GM18520 (cell line): ENCODE measurements around the gene LHX3.
"Not testable (repeated sequence)": the region's sequence is repeated elsewhere in the genome, so short reads cannot be mapped to it uniquely, and the experiment has no call there.

ENCODE experiments used
- ATAC-seq: cut with Tn5 transposase; IDR thresholded peaks from one replicate; pipeline ENCODE4 v1.9.1; 2021; ENCODE audit not compliant: unreplicated experiment

LHX3 gene

DNA sequence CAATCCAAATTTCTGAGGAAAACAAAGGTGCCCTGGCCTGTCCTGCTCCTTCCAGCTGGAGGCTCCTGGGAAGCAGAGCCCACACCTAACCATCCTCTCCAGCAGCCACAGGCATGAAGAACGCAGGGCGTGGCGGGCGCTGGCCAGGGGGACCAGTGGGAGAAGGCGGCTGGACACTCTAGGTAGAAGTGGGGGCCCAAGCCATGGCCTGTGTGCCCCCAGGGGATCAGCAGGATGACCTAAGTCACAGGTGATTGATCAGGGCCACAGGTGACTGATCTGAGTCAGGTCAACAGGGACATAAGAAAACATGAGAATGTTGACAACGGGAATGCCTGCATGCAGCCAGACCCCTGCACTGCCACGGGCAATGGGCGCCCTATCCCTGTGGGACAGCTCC, 37.3 kb upstream of the LHX3 start:
- no peak for ATAC-seq

DNA sequence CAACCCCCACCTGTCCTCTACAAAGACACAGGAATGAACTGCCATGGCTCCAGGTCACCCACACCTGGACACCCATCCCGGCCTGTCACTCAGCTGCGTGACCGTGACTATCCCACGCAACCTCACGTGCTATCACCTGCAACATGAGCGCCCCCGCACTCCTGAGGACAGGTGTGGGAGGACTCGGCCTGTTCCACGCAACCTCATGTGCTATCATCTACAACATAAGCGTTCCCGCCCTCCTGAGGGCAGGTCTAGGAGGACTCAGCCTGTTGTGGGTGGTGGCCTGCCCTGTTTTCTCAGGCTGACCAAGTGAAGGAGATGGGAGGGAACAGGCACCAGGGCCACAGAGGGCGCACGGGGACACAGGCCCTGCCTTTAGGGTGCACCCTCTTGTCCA, 36.6 kb upstream of the LHX3 start:
- no peak for ATAC-seq

- ATAC-seq = no peak
These were observed 36.0 kb upstream of the LHX3 start for GRCh38 chr9:136240941-136241340.

DNA sequence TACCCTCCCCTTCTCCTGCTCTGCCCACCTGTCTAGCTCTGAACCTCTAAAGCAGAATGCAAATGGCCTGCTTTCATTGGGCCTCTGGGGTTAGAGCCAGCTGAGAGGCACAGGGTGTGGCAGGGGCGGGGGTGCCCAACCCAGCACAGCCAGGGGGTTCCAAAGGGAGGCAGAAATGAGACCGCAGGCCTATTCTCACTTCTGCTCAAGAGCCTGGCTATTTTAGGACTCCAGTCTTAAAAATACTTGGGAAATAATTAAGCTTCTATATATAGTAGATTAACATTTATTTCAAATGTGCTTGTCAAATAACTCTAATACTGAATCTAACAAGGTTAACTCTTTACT, 35.0 kb upstream of the LHX3 start:
- ATAC-seq = no peak

- no peak for ATAC-seq
These were observed 34.4 kb upstream of the LHX3 start for GRCh38 chr9:136239135-136239982.

DNA sequence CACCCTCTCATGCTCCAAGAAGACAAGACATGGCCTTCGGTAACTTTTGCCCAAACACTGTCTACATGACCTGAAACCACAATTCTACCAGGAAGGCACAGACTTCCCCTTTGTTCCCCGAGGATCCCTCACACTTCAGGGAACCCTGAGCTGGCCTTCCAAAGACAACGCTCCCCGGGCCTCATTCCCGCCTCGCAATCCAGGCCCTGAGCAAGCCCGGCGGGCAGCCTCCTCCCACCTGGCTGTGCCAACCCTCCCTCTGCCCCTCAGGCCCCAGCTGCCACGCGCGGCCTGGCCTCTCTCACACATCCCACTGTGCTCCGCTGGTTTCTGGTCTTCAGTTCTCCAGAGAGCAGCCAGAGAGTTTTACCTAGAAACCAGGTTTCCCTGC, 33.4 kb upstream of the LHX3 start:
- ATAC-seq = no peak

GRCh38 chr9:136237486-136238341, 32.8 kb upstream of the LHX3 start:
- ATAC-seq = no peak

- not testable (repeated sequence) for ATAC-seq
These were observed 31.8 kb upstream of the LHX3 start for GRCh38 chr9:136236471-136237410.

DNA sequence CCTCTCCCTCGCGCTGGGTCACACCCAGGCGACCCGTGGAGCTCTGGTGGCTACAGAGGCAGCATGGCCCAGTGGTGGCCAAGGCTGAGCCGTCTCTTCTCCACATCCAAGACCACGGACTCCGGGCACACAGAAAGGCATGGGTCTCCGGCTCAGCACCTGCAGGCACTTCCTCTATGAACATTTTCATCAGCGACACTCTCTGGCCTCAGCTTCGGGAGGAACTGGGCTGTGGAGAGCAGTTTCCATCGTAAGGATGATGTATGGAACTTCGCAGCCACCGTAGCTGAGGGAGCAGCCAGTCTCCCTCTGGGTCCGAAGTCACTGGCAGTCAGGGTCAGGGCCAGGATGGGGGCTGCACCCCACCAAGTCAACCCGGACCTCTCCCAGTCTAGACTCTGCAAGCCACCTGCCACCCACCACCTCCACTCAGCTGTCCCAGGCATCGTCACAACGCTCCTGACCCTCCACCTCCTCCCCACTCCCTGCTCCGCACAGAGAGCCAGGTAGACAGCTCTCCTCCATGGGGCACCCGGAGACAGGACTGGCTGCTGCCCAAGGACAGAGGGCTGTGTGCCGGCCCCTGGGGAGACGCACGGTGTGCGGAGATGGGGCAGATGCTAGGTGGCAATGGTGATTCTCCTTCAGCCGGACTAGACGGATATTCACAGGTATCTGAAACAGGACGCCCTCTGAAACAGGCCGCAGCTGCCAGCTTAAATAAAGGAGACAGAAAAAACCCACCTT, 31.0 kb upstream of the LHX3 start:
- no peak for ATAC-seq

DNA sequence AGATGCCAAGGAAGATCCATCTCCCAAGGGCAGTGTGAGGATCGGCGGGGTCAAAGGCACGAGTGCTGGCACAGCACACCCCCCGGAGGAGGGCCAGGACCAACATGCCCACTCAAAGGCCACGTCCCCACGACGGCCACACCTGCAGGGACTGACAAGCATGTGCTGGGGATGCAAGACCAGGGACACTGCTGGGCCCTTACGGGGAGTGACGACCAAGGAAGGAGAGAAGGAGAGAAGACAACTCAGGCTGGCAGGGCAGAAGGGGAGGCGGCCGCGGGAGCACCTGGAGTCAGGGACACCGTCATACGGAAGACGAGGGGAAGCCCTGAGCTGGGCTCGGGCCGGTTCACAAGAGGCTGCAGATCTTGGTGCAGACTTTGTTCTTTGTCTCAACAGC, 30.2 kb upstream of the LHX3 start:
- no peak for ATAC-seq

DNA sequence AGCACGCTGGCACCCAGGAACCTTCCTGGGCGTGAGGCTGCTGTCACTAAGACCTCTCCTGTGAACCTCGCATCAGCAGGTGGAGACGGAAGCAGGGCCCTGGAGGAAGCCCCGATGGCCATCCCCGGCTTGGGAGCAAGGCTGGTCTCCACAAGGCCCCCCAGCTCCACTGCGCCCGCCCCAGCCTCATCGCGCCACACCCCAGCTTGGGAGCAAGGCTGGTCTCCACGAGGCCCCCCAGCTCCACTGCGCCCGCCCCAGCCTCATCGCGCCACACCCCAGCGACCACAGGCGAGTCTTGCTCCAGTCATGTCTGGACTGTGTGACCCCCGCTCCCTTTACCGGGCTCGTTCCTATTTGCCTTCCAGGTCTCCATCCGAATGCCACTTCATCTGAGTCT, 29.7 kb upstream of the LHX3 start:
- ATAC-seq = no peak

DNA sequence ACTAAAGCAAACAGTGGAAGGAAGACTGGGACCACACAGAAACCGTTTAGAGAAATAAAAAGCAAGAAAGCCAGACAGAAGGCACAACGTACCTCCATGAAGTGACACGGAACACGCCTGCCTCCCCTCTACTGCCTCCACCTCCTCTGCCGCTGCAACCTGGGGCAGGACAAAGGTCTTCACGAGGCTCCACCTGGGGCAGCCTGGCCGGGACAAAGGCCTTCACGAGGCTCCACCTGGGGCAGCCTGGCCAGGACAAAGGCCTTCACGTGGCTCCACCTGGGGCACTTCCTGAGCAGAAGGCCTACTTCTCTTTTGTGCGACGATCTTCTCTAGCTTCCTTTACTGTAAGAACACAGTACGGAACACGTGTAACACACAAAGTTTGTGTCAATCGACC, 28.9 kb upstream of the LHX3 start:
- ATAC-seq = no peak

GRCh38 chr9:136233411-136233810, 28.5 kb upstream of the LHX3 start:
- ATAC-seq = no peak

DNA sequence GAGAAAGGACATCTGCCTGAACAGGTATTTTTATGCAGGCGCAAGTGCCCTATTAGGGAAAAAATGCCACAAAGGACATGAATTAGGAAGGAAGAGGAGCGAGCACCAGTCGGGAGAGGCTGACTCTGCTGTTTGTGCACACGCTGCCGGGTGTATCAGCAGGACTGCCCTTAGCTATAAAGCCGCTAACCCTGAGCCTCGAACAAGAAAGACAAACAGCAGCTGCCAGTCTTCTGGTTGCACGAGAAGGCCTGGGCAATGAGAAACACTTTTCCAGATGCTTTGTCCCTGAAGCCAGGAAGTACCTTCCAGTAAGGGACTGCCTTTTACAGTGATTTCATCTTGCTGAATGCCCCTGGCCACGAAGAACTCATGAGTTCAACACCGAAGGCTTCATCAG, 28.0 kb upstream of the LHX3 start:
- ATAC-seq = no peak

GRCh38 chr9:136231478-136232297, 26.8 kb upstream of the LHX3 start:
- ATAC-seq = no peak

DNA sequence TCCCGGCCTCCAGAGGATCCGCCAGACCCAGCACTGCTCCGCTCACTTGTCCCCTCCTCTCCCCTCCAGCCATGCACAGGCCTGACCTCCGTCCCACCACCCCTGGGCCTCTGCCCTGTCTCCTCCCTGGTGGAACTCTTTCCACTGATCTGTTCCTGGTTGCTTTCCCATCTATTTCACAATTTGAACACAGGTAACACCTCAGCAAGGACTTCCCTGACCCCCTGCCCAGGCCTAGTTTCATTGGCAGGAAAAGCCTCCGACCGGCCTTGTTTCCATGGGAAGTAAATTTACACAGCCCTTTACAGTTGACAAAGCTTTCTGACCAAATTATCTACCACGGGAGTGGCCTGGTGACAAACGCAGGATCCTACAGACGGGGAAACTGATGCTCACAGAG, 25.8 kb upstream of the LHX3 start:
- no peak for ATAC-seq

GRCh38 chr9:136230365-136230764, 25.4 kb upstream of the LHX3 start:
- ATAC-seq = no peak

- no peak for ATAC-seq
These were observed 24.5 kb upstream of the LHX3 start for GRCh38 chr9:136229096-136230065.
